Measurements from ENCODE around the gene AKNA. TPM values are rescaled to one million over a fixed set of nuclear protein-coding genes. Genes with fewer than 3 reads are reported as not detected.

The AKNA gene
- total RNA-seq, 1 experiment from 2014 or later: 10.1 TPM

DNA sequence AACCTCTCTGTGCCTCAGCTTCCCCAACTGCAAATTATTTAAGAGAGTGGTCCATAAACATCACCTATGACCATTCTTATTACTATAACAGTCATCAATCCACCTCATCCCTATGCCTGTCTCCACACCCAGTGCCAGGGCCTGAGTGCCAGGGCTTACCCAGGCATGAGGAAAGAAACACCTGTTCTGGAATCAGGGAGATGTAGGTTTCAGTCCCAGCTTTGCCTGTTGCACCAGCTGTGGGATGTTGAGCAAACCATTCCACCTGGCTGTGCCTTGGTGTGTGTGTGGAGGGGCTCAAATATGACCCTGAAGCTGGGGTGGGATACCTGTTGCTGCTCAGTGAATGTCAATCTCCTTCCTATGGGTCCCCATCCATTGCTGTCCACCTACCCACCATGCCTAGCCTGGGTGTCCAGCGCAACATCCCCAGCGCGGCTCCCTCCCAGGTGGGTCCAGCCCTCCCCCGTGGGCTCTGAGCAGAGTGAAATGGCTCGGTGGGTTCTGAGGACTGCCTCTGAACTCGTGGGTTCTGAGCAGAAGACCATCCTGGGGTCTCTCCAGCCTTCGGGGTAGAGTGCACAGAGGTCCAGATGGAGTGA, 16.3 kb downstream of the AKNA start:
- Histone ChIP-seq H3K27me3 (ENCODE audit: control insufficient read depth, insufficient read depth, low read length) (no peaks in the 10 kb centered on the region), H3K4me3 (ENCODE audit: low read depth in 2 of 2, low read length in 2 of 2) (no peak overlapping the region), H3K36me3 (ENCODE audit: control insufficient read depth, insufficient read depth, low read length) (no peaks in the 10 kb centered on the region), H3K9me3 (ENCODE audit: control insufficient read depth, insufficient read depth, low read depth, low read length) (no peaks in the 10 kb centered on the region), H3K4me1 (ENCODE audit: control insufficient read depth, insufficient read depth, low read length) (no peaks in the 10 kb centered on the region; the same call in none of the 2 replicates), H3K27ac (ENCODE audit: low read length) (no peak overlapping the region)
- ChIA-PET CTCF (no interaction called here), POLR2A (no interaction called here)
- no TSS peak for BruUV-seq (replicated peaks)
- no peak for DNase-seq (ENCODE audit: low read depth, low spot score)
- ATAC-seq: no peak
- intact Hi-C loops (cut with micrococcal nuclease; ENCODE audit: unreplicated experiment): no loop called here
- in situ Hi-C loops (cut with HindIII; ENCODE audit: low pct_unique_long_range_greater_than_20kb, low sequenced_read_pairs): no loop called here
- TF ChIP-seq TCF7L2 (IDR thresholded peaks at IDR 0.05; ENCODE audit: low read depth, low read length) (no peak), SIN3A (IDR thresholded peaks at IDR 0.05; ENCODE audit: borderline replicate concordance, insufficient read depth, low read depth, low read length) (no peak), POLR2AphosphoS5 (IDR thresholded peaks at IDR 0.05; ENCODE audit: low read depth, low read length) (no peak)
- TF ChIP-seq, protein P1, sequence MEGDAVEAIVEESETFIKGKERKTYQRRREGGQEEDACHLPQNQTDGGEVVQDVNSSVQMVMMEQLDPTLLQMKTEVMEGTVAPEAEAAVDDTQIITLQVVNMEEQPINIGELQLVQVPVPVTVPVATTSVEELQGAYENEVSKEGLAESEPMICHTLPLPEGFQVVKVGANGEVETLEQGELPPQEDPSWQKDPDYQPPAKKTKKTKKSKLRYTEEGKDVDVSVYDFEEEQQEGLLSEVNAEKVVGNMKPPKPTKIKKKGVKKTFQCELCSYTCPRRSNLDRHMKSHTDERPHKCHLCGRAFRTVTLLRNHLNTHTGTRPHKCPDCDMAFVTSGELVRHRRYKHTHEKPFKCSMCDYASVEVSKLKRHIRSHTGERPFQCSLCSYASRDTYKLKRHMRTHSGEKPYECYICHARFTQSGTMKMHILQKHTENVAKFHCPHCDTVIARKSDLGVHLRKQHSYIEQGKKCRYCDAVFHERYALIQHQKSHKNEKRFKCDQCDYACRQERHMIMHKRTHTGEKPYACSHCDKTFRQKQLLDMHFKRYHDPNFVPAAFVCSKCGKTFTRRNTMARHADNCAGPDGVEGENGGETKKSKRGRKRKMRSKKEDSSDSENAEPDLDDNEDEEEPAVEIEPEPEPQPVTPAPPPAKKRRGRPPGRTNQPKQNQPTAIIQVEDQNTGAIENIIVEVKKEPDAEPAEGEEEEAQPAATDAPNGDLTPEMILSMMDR (IDR thresholded peaks at IDR 0.05): no peak
- TF ChIP-seq, protein P2, sequence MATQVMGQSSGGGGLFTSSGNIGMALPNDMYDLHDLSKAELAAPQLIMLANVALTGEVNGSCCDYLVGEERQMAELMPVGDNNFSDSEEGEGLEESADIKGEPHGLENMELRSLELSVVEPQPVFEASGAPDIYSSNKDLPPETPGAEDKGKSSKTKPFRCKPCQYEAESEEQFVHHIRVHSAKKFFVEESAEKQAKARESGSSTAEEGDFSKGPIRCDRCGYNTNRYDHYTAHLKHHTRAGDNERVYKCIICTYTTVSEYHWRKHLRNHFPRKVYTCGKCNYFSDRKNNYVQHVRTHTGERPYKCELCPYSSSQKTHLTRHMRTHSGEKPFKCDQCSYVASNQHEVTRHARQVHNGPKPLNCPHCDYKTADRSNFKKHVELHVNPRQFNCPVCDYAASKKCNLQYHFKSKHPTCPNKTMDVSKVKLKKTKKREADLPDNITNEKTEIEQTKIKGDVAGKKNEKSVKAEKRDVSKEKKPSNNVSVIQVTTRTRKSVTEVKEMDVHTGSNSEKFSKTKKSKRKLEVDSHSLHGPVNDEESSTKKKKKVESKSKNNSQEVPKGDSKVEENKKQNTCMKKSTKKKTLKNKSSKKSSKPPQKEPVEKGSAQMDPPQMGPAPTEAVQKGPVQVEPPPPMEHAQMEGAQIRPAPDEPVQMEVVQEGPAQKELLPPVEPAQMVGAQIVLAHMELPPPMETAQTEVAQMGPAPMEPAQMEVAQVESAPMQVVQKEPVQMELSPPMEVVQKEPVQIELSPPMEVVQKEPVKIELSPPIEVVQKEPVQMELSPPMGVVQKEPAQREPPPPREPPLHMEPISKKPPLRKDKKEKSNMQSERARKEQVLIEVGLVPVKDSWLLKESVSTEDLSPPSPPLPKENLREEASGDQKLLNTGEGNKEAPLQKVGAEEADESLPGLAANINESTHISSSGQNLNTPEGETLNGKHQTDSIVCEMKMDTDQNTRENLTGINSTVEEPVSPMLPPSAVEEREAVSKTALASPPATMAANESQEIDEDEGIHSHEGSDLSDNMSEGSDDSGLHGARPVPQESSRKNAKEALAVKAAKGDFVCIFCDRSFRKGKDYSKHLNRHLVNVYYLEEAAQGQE (IDR thresholded peaks at IDR 0.05; ENCODE audit: insufficient read depth in 1 of 2, low read depth in 2 of 2, low read length in 1 of 2): no peak

DNA sequence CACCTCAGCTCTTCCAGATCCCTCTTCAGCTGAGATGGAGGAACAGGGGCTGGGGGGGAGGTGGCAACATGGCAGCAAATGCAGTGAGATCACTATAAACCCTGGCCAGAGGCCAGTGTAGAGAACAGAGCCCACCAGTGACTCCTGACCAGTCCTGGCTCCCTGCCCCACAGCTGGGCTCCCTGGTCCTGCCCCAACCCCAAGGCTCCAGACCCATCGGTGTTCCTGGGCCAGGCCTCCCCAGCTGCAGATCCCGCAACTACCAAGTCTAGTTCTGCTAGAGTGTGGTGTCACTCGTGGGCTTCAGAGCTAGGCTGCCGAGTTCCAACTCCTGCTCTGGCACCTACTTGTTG, 16.8 kb downstream of the AKNA start:
- H3K4me1 ChIP-seq (ENCODE audit: control insufficient read depth, insufficient read depth, low read length): peaks cover 3% of the 10 kb centered on the region
- intact Hi-C loops (cut with micrococcal nuclease; ENCODE audit: unreplicated experiment) (no loop called here), in situ Hi-C loops (cut with HindIII; ENCODE audit: low pct_unique_long_range_greater_than_20kb, low sequenced_read_pairs) (no loop called here)
- no peak overlapping the region for H3K4me3 ChIP-seq (ENCODE audit: low read depth in 2 of 2, low read length in 2 of 2)
- no peaks in the 10 kb centered on the region for H3K36me3 ChIP-seq (ENCODE audit: control insufficient read depth, insufficient read depth, low read length)
- TF ChIP-seq POLR2AphosphoS5 (IDR thresholded peaks at IDR 0.05; ENCODE audit: low read depth, low read length) (no peak), TCF7L2 (IDR thresholded peaks at IDR 0.05; ENCODE audit: low read depth, low read length) (no peak), SIN3A (IDR thresholded peaks at IDR 0.05; ENCODE audit: borderline replicate concordance, insufficient read depth, low read depth, low read length) (no peak)
- TF ChIP-seq, protein P2 (IDR thresholded peaks at IDR 0.05; ENCODE audit: insufficient read depth in 1 of 2, low read depth in 2 of 2, low read length in 1 of 2): no peak
- TF ChIP-seq, protein P1 (IDR thresholded peaks at IDR 0.05): no peak
- BruUV-seq (replicated peaks): no TSS peak
- no peak for ATAC-seq
- POLR2A ChIA-PET: no interaction called here
- no peak overlapping the region for H3K27ac ChIP-seq (ENCODE audit: low read length)
- H3K9me3 ChIP-seq (ENCODE audit: control insufficient read depth, insufficient read depth, low read depth, low read length): no peaks in the 10 kb centered on the region
- no peaks in the 10 kb centered on the region for H3K27me3 ChIP-seq (ENCODE audit: control insufficient read depth, insufficient read depth, low read length)
- CTCF ChIA-PET: no interaction called here
- DNase-seq (ENCODE audit: low read depth, low spot score): no peak
